Endothelial cell of umbilical vein (primary cell): ENCODE measurements around the gene YPEL1. TPM values are rescaled to one million over a fixed set of nuclear protein-coding genes. Genes with fewer than 3 reads are reported as not detected.

Source experiments
- BruUV-seq: library from RNA; stranded (reverse); fragments of 400-500 nt; replicated peaks from 2 replicates; lab custom pipeline; 2021; lab: Mats Ljungman, UMichigan
- CTCF ChIA-PET: fragments of 300-600, 350-600 bp; sonication (Branson Sonifier 250); formaldehyde crosslinking; loops from one replicate; lab custom pipeline; 2021; ENCODE audit warnings: antibody characterized with exemption, inconsistent platforms; lab: Charles Lee
- POLR2A ChIA-PET: fragments of 300-600, 350-600 bp; sonication (Branson Sonifier 250); formaldehyde crosslinking; loops from one replicate; lab custom pipeline; 2021; ENCODE audit warnings: antibody characterized with exemption, inconsistent platforms; lab: Charles Lee
- DNase-seq: peaks from one replicate; pipeline ENCODE4 v3.0.0-alpha.2; 2011; ENCODE audit warnings: low read depth, low spot score
- FAIRE-seq: peaks from 2 replicates; lab custom pipeline; 2011; peaks lifted over from hg19 to GRCh38; lab: Jason Lieb, UNC
- H2AFZ ChIP-seq: 2 replicates; pipeline ENCODE4 v1.6.0; 2012; ENCODE audit warnings: low read depth, low read length, control low read depth, inconsistent platforms
- H3K27ac ChIP-seq: 2 replicates; pipeline ENCODE4 v1.5.1; 2011; ENCODE audit warnings: low read depth, mild to moderate bottlenecking, control low read depth, low read length, moderate library complexity; ENCODE audit not compliant: insufficient read depth
- H3K27me3 ChIP-seq, 2 experiments: 2 replicates each; pipeline versions ENCODE4 v1.6.0 to v1.6.1; 2011; ENCODE audit warnings: low read length in 2 of 2, mixed read lengths in 1 of 2; ENCODE audit not compliant: control insufficient read depth in 2 of 2, insufficient read depth in 2 of 2
- H3K36me3 ChIP-seq, 2 experiments: 2 replicates in 1 of 2; 3 replicates in 1 of 2; pipeline ENCODE4 v1.5.1; 2011; ENCODE audit warnings: low read length in 2 of 2, mild to moderate bottlenecking in 1 of 2, moderate library complexity in 1 of 2; ENCODE audit not compliant: control insufficient read depth in 2 of 2, insufficient read depth in 2 of 2; ENCODE audit errors: extremely low read depth in 1 of 2
- H3K4me1 ChIP-seq: 3 replicates; pipeline ENCODE4 v1.5.1; 2011; ENCODE audit warnings: mild to moderate bottlenecking, low read length; ENCODE audit not compliant: control insufficient read depth, insufficient read depth; ENCODE audit errors: extremely low read depth
- H3K4me2 ChIP-seq: 2 replicates; pipeline ENCODE4 v1.6.1; 2011; ENCODE audit warnings: low read length, control low read depth, mixed read lengths; ENCODE audit not compliant: insufficient read depth
- H3K4me3 ChIP-seq, 3 experiments: fragments of 200-600 bp in 1 of 3; sonication (generic), shearing (Covaris generic) in 1 of 3; replicated peaks in 1 of 3; 2 replicates each; pipeline ENCODE4 v1.5.1; 2011 to 2016; ENCODE audit warnings: control low read depth in 3 of 3, low read length in 3 of 3, mild to moderate bottlenecking in 2 of 3, inconsistent platforms in 1 of 3, low read depth in 1 of 3, moderate library complexity in 1 of 3; ENCODE audit not compliant: insufficient read depth in 1 of 3
- H3K79me2 ChIP-seq: 2 replicates; pipeline ENCODE4 v1.6.0; 2012; ENCODE audit warnings: low read length, inconsistent platforms; ENCODE audit not compliant: control insufficient read depth, insufficient read depth
- H3K9ac ChIP-seq: replicated peaks from 2 replicates; pipeline ENCODE3; 2011; ENCODE audit warnings: low read length, control low read depth; ENCODE audit not compliant: insufficient read depth; ENCODE audit errors: extremely low read depth
- H3K9me1 ChIP-seq: replicated peaks from 3 replicates; pipeline ENCODE4 v1.6.0; 2011; ENCODE audit warnings: mild to moderate bottlenecking, low read length; ENCODE audit not compliant: control insufficient read depth, insufficient read depth; ENCODE audit errors: extremely low read depth
- H3K9me3 ChIP-seq: replicated peaks from 2 replicates; pipeline ENCODE4 v1.5.1; 2012; ENCODE audit warnings: low read length, inconsistent platforms; ENCODE audit not compliant: control insufficient read depth, insufficient read depth
- H4K20me1 ChIP-seq: replicated peaks from 2 replicates; pipeline ENCODE3; 2011; ENCODE audit warnings: mild to moderate bottlenecking, low read length; ENCODE audit not compliant: control insufficient read depth, insufficient read depth; ENCODE audit errors: extremely low read depth
- EZH2 ChIP-seq: IDR thresholded peaks from 2 replicates; pipeline ENCODE4 v1.6.1; 2012; ENCODE audit warnings: borderline replicate concordance, low read depth, mild to moderate bottlenecking, moderate library complexity, low read length, inconsistent platforms; ENCODE audit not compliant: severe bottlenecking
- FOS ChIP-seq: IDR thresholded peaks from 2 replicates; pipeline ENCODE4 v1.6.1; 2011; ENCODE audit warnings: mild to moderate bottlenecking, low read length, moderate library complexity, borderline replicate concordance; ENCODE audit not compliant: insufficient read depth
- GATA2 ChIP-seq: IDR thresholded peaks from 2 replicates; pipeline ENCODE4 v1.7.0; 2011; ENCODE audit warnings: low read depth, mild to moderate bottlenecking, moderate library complexity, mixed read lengths, low read length; ENCODE audit not compliant: insufficient read length, insufficient read depth
- JUN ChIP-seq: IDR thresholded peaks from 2 replicates; pipeline ENCODE4 v1.6.1; 2011; ENCODE audit warnings: borderline replicate concordance, low read depth; ENCODE audit not compliant: insufficient read length, insufficient read depth
- MYC ChIP-seq: IDR thresholded peaks from one replicate; pipeline ENCODE4 v1.6.1; 2011; ENCODE audit warnings: mild to moderate bottlenecking, low read depth, low read length
- POLR2A ChIP-seq: IDR thresholded peaks from 2 replicates; pipeline ENCODE4 v1.6.1; 2012; ENCODE audit warnings: low read depth, mild to moderate bottlenecking, control low read depth, low read length
- POLR2AphosphoS5 ChIP-seq: IDR thresholded peaks from 2 replicates; pipeline ENCODE4 v1.6.1; 2012; ENCODE audit warnings: low read depth, mild to moderate bottlenecking, control low read depth, low read length, moderate library complexity; ENCODE audit not compliant: insufficient read depth
- dilution Hi-C: fragments of 300-500 bp; cut with MboI; formaldehyde crosslinking; loops from one replicate; pipeline ENCODE4 v1.15.0; 2019; ENCODE audit warnings: low sequenced_read_pairs; ENCODE audit not compliant: extremely low pct_ligation_motif_present
- intact Hi-C: fragments of 100-400 bp; cut with micrococcal nuclease; formaldehyde crosslinking; loops from one replicate; pipeline ENCODE4 v1.10.0; 2022
- polyA plus RNA-seq, 4 experiments: library from polyadenylated mRNA; depleted of rRNA in 3 of 4; stranded (reverse) in 3 of 4; unstranded in 1 of 4; fragments of >200 nt; gene quantifications; 2 replicates each; pipeline versions ENCODE4 v1.2.1 to v1.2.3, GENCODE V29; 2011 to 2012; ENCODE audit warnings: missing spikeins in 1 of 4
- total RNA-seq: library from RNA; stranded (reverse); gene quantifications from 2 replicates; pipeline ENCODE4 v1.2.3, GENCODE V29; 2021
- TF ChIP-seq, protein P1 (sequence below), 2 donors: IDR thresholded peaks; 1 replicate in 1 of 2; 2 replicates in 1 of 2; pipeline ENCODE4 v1.5.1; 2011; ENCODE audit warnings: low read length in 2 of 2, mild to moderate bottlenecking in 2 of 2, moderate library complexity in 2 of 2, control low read depth in 1 of 2, inconsistent platforms in 1 of 2, low read depth in 1 of 2; ENCODE audit not compliant: insufficient read depth in 1 of 2; ENCODE audit errors: extremely low read depth in 1 of 2
- TF ChIP-seq, protein P2 (sequence below): IDR thresholded peaks from 2 replicates; pipeline ENCODE4 v1.6.1; 2011; ENCODE audit not compliant: insufficient read depth, insufficient read length

YPEL1 gene
- total and polyA plus RNA-seq, 2 donors (not counting 3 experiments of a cell fraction or from before 2014, with no cell fraction given): 3.7 to 6.2 TPM

DNA sequence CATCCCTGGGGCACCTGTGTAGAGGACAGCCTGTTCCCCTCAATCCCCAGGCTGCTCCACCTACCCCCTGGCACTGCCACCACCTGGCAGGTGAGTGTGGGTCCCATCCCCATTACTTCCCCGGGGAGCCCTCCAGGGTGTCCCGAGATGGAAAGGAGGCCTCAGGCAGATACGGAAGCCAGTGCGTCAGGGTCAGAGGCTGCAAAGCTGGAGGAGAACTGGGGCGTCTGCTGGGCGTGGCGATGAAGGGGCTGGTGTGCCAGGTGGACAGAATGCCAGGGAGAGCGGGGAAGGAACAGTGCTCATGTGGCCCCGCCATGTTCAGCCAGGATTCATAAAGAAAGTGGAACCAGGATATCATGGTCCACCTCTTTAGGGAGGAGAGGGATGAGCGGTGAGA lies 7.8 kb downstream of the YPEL1 start:
- Histone ChIP-seq H3K9me1 (no peaks in the 10 kb centered on the region), H3K79me2 (no peaks in the 10 kb centered on the region), H3K36me3 (no peaks in the 10 kb centered on the region), H3K9me3 (no peaks in the 10 kb centered on the region), H3K9ac (no peak overlapping the region), H3K4me1 (no peaks in the 10 kb centered on the region), H3K4me3 (no peak overlapping the region), H4K20me1 (no peaks in the 10 kb centered on the region), H2AFZ (no peak overlapping the region), H3K27me3 (no peaks in the 10 kb centered on the region), H3K27ac (no peak overlapping the region), H3K4me2 (no peak overlapping the region)
- dilution Hi-C loops: no loop called here
- ChIA-PET CTCF (interaction anchor here (0.8 kb wide), 1 partner anchor 16 kb away, joined by 3 read pairs; no protein-coding TSS in a partner anchor), POLR2A (no interaction called here)
- no peak for TF ChIP-seq FOS
- TF ChIP-seq, protein P1, sequence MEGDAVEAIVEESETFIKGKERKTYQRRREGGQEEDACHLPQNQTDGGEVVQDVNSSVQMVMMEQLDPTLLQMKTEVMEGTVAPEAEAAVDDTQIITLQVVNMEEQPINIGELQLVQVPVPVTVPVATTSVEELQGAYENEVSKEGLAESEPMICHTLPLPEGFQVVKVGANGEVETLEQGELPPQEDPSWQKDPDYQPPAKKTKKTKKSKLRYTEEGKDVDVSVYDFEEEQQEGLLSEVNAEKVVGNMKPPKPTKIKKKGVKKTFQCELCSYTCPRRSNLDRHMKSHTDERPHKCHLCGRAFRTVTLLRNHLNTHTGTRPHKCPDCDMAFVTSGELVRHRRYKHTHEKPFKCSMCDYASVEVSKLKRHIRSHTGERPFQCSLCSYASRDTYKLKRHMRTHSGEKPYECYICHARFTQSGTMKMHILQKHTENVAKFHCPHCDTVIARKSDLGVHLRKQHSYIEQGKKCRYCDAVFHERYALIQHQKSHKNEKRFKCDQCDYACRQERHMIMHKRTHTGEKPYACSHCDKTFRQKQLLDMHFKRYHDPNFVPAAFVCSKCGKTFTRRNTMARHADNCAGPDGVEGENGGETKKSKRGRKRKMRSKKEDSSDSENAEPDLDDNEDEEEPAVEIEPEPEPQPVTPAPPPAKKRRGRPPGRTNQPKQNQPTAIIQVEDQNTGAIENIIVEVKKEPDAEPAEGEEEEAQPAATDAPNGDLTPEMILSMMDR (IDR thresholded peaks at IDR 0.05; ENCODE audit: extremely low read depth in 1 of 2, insufficient read depth in 1 of 2, low read depth in 1 of 2, low read length in 2 of 2): no peak
- no peak for TF ChIP-seq JUN
- no peak for TF ChIP-seq GATA2
- TF ChIP-seq EZH2: no peak
- no peak for TF ChIP-seq POLR2A
- no peak for TF ChIP-seq POLR2AphosphoS5
- TF ChIP-seq MYC: no peak
- TF ChIP-seq, protein P2, sequence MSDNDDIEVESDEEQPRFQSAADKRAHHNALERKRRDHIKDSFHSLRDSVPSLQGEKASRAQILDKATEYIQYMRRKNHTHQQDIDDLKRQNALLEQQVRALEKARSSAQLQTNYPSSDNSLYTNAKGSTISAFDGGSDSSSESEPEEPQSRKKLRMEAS: no peak
- FAIRE-seq: no peak
- intact Hi-C loops: no loop called here
- no peak for DNase-seq
- no TSS peak for BruUV-seq
